SK-N-SH treated with all-trans-retinoic acid at 6 μM for 48 hours (cell line): ENCODE data around the gene ULBP3.
"Not testable (repeated sequence)": the region's sequence is repeated elsewhere in the genome, so short reads cannot be mapped to it uniquely, and the experiment has no call there.

ENCODE experiments used
- ATAC-seq: fragments of 200-7000 bp; cut with Tn5 transposase; 3 replicates; pipeline ENCODE4 v1.9.1; 2020; ENCODE audit warnings: mild to moderate bottlenecking, moderate library complexity
- ARNTL ChIP-seq: fragments of 450-650 bp; formaldehyde crosslinking; IDR thresholded peaks from 2 replicates; pipeline ENCODE4 v1.5.0; 2020; ENCODE audit warnings: low read depth, mild to moderate bottlenecking, moderate library complexity, borderline replicate concordance
- BACH2 ChIP-seq: fragments of 250-450 bp; sonication (Bioruptor Pico); IDR thresholded peaks from 2 replicates; pipeline ENCODE4 v1.9.0; 2021; ENCODE audit warnings: mild to moderate bottlenecking, borderline replicate concordance
- CREB5 ChIP-seq: fragments of 250-450 bp; sonication (Bioruptor Pico); IDR thresholded peaks from 2 replicates; pipeline ENCODE4 v1.5.1; 2020; ENCODE audit warnings: low read depth, mild to moderate bottlenecking, moderate library complexity
- CSDC2 ChIP-seq: fragments of 250-450 bp; sonication (Bioruptor Pico); IDR thresholded peaks from 2 replicates; pipeline ENCODE4 v1.5.0; 2020; ENCODE audit warnings: mild to moderate bottlenecking, moderate library complexity
- CSRNP3 ChIP-seq: fragments of 250-450 bp; sonication (Bioruptor Pico); IDR thresholded peaks from 2 replicates; pipeline ENCODE4 v1.5.1; 2021; ENCODE audit warnings: mild to moderate bottlenecking, moderate library complexity
- ESRRG ChIP-seq: fragments of 250-450 bp; sonication (Bioruptor Pico); IDR thresholded peaks from 2 replicates; pipeline ENCODE4 v1.6.1; 2021; ENCODE audit warnings: mild to moderate bottlenecking
- GLIS3 ChIP-seq: fragments of 250-450 bp; sonication (Bioruptor Pico); IDR thresholded peaks from 2 replicates; pipeline ENCODE4 v1.5.0; 2020; ENCODE audit warnings: mild to moderate bottlenecking, moderate library complexity
- ISL1 ChIP-seq: fragments of 250-450 bp; sonication (Bioruptor Pico); IDR thresholded peaks from 2 replicates; pipeline ENCODE4 v2.1.2; 2022; ENCODE audit warnings: mild to moderate bottlenecking, moderate library complexity
- OSR1 ChIP-seq: fragments of 250-450 bp; sonication (Bioruptor Pico); IDR thresholded peaks from 2 replicates; pipeline ENCODE4 v1.8.0; 2022; ENCODE audit warnings: moderate library complexity, mild to moderate bottlenecking, inconsistent platforms
- PATZ1 ChIP-seq: fragments of 250-450 bp; sonication (Bioruptor Pico); IDR thresholded peaks from 2 replicates; pipeline ENCODE4 v1.8.0; 2020; ENCODE audit warnings: mild to moderate bottlenecking, moderate library complexity, borderline replicate concordance
- POU6F1 ChIP-seq: fragments of 250-450 bp; sonication (Bioruptor Pico); IDR thresholded peaks from 2 replicates; pipeline ENCODE4 v1.8.0; 2021; ENCODE audit warnings: low read depth, mild to moderate bottlenecking, moderate library complexity, borderline replicate concordance
- PPARA ChIP-seq: fragments of 250-450 bp; sonication (Bioruptor Pico); IDR thresholded peaks from 2 replicates; pipeline ENCODE4 v1.5.0; 2020; ENCODE audit warnings: mild to moderate bottlenecking, borderline replicate concordance
- RARB ChIP-seq: fragments of 250-450 bp; sonication (Bioruptor Pico); IDR thresholded peaks from 2 replicates; pipeline ENCODE4 v1.8.0; 2021; ENCODE audit warnings: mild to moderate bottlenecking, moderate library complexity
- SNAI2 ChIP-seq: fragments of 250-450 bp; sonication (Bioruptor Pico); IDR thresholded peaks from 2 replicates; pipeline ENCODE4 v1.5.0; 2020; ENCODE audit warnings: mild to moderate bottlenecking, moderate library complexity
- TCF4 ChIP-seq: fragments of 250-450 bp; sonication (Bioruptor Pico); IDR thresholded peaks from 2 replicates; pipeline ENCODE4 v1.8.0; 2021; ENCODE audit warnings: mild to moderate bottlenecking, moderate library complexity, borderline replicate concordance
- TOX ChIP-seq: fragments of 250-450 bp; sonication (Bioruptor Pico); IDR thresholded peaks from 2 replicates; pipeline ENCODE4 v1.8.0; 2021; ENCODE audit warnings: mild to moderate bottlenecking, moderate library complexity, borderline replicate concordance
- TSHZ2 ChIP-seq: fragments of 250-450 bp; sonication (Bioruptor Pico); IDR thresholded peaks from 2 replicates; pipeline ENCODE4 v1.5.0; 2020; ENCODE audit warnings: mild to moderate bottlenecking, moderate library complexity
- ZC3H10 ChIP-seq: fragments of 250-450 bp; sonication (Bioruptor Pico); IDR thresholded peaks from 2 replicates; pipeline ENCODE4 v1.5.1; 2021; ENCODE audit warnings: mild to moderate bottlenecking, moderate library complexity
- ZFP3 ChIP-seq: fragments of 250-450 bp; sonication (Bioruptor Pico); IDR thresholded peaks from 2 replicates; pipeline ENCODE4 v1.5.0; 2020; ENCODE audit warnings: mild to moderate bottlenecking, moderate library complexity
- ZFP30 ChIP-seq: fragments of 450-650 bp; formaldehyde crosslinking; IDR thresholded peaks from 2 replicates; pipeline ENCODE4 v1.5.0; 2022; ENCODE audit warnings: mild to moderate bottlenecking, moderate library complexity
- ZNF565 ChIP-seq: fragments of 450-650 bp; formaldehyde crosslinking; conservative IDR thresholded peaks from 2 replicates; pipeline ENCODE4 v1.5.0; 2020; ENCODE audit warnings: low read depth, mild to moderate bottlenecking, moderate library complexity
- ZNF70 ChIP-seq: fragments of 450-650 bp; formaldehyde crosslinking; IDR thresholded peaks from 2 replicates; pipeline ENCODE4 v1.5.0; 2020; ENCODE audit warnings: mild to moderate bottlenecking, moderate library complexity
- ZNF8 ChIP-seq: fragments of 450-650 bp; formaldehyde crosslinking; IDR thresholded peaks from 2 replicates; pipeline ENCODE4 v1.5.0; 2020; ENCODE audit warnings: mild to moderate bottlenecking, moderate library complexity

The ULBP3 gene

GRCh38 chr6:150065083-150065482, 3.8 kb downstream of the ULBP3 start:
- no peak for TF ChIP-seq CSDC2 (CRISPR knock-in tag)
- no peak for TF ChIP-seq ZFP30 (CRISPR knock-in tag)
- no peak for TF ChIP-seq RARB (CRISPR knock-in tag)
- TF ChIP-seq ESRRG (CRISPR knock-in tag), result no peak
- no peak for TF ChIP-seq TSHZ2 (CRISPR knock-in tag)
- TF ChIP-seq PATZ1 (CRISPR knock-in tag), result no peak
- TF ChIP-seq ZNF70, result no peak
- TF ChIP-seq ZFP3 (CRISPR knock-in tag), result no peak
- no peak for TF ChIP-seq CREB5
- TF ChIP-seq PPARA (CRISPR knock-in tag), result no peak
- no peak for TF ChIP-seq TOX (CRISPR knock-in tag)
- no peak for TF ChIP-seq ARNTL (CRISPR knock-in tag)
- TF ChIP-seq ZC3H10 (CRISPR knock-in tag), result no peak
- no peak for TF ChIP-seq OSR1 (CRISPR knock-in tag)
- no peak for TF ChIP-seq TCF4 (CRISPR knock-in tag)
- no peak for TF ChIP-seq ZNF8 (CRISPR knock-in tag)
- TF ChIP-seq GLIS3 (CRISPR knock-in tag), result no peak
- TF ChIP-seq ZNF565 (CRISPR knock-in tag), result no peak
- TF ChIP-seq, all 23 proteins: peak for 0
- ATAC-seq, result no peak

- no peak for ATAC-seq
- TF ChIP-seq ZFP3 (CRISPR knock-in tag) (no peak), ZNF70 (no peak), POU6F1 (CRISPR knock-in tag) (no peak), ARNTL (CRISPR knock-in tag) (no peak), CSRNP3 (CRISPR knock-in tag) (no peak), ISL1 (no peak)
Observed at GRCh38 chr6:150063640-150064039, 5.3 kb downstream of the ULBP3 start.

GRCh38 chr6:150059973-150060372, 8.9 kb downstream of the ULBP3 start:
- ATAC-seq, result not testable (repeated sequence)

GRCh38 chr6:150058986-150059385, 9.9 kb downstream of the ULBP3 start:
- ATAC-seq, result no peak
- no peak for TF ChIP-seq TCF4 (CRISPR knock-in tag)
- no peak for TF ChIP-seq BACH2 (CRISPR knock-in tag)
- no peak for TF ChIP-seq CREB5
- TF ChIP-seq PPARA (CRISPR knock-in tag), result no peak
- no peak for TF ChIP-seq ZNF70
- TF ChIP-seq OSR1 (CRISPR knock-in tag), result no peak
- no peak for TF ChIP-seq CSRNP3 (CRISPR knock-in tag)
- no peak for TF ChIP-seq ZNF8 (CRISPR knock-in tag)
- no peak for TF ChIP-seq ZC3H10 (CRISPR knock-in tag)
- TF ChIP-seq SNAI2 (CRISPR knock-in tag), result no peak
- no peak for TF ChIP-seq RARB (CRISPR knock-in tag)
